HG02870 (cell line): ENCODE results near the gene PTDSS2.
"Not testable (repeated sequence)": the region's sequence is repeated elsewhere in the genome, so short reads cannot be mapped to it uniquely, and the experiment has no call there.

Source experiments
- ATAC-seq: cut with Tn5 transposase; IDR thresholded peaks from one replicate; pipeline ENCODE4 v1.9.1; 2021; ENCODE audit warnings: mild to moderate bottlenecking, moderate library complexity; ENCODE audit not compliant: unreplicated experiment

The PTDSS2 gene

DNA sequence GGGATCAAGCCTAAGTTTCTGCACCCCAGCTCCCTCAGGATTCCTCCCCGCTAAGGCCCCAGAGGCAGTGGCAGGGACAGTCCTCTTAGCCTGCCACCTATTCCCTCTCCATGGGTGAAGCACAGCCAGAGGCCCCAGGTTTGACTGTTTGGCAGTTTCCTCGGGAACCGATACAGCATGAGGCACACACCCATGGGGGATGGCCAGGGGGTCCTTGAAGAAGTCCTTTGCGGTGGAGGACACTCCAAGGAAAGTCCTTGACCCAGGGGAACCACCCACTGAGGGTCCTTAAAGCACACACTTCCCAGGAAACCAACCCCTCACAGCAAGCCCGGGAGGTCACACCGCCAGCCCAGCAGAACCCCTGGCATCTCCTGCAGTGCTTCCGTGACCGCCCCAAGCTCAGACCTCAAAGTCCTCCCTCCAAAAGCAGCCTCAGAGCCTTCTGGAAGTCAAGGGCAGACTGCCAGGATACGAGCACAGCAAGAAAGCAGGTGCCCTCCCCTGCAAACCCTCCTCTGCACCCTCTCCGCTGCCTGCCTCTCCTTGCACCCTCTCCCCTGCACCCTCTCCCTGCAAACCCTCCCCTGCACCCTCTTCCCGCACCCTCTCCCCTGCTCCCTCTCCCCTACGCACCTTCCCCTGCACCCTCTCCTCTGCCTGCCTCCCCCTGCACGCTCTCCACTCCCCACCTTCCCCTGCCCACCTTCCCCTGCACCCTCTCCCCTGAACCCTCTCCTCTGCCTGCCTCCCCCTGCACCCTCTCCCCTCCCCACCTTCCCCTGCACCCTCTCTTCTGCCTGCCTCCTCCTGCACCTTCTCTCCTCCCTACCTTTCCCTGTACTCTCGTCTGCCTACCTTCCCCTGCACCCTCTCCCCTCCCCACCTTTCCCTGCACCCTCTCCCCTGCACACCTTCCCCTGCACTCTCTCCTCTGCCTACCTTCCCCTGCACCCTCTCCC lies 36.7 kb upstream of the PTDSS2 start:
- ATAC-seq, result no peak

DNA sequence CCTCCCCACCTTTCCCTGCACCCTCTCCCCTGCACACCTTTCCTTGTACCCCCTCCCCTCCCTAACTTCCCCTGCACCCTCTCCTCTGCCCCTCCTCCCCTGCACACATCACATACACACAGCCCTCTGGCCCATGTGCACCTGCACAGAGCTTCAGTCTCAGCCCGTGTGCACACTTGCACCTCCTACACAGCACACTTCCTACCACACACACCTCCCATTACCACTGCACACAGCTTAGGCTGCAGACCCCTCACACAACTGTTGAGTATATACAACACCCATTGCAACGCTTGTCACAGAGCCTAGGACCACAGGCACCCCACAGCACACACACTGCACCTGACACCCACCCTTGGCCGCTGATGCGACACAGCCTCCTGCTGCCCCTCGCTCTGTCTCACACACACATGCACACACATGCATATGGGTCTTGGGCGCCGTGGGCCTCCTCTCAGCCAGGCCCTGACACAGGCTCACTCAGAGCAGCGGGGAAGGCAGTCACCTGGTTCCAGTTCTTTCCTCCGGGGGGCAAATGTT lies 35.7 kb upstream of the PTDSS2 start:
- no peak for ATAC-seq

DNA sequence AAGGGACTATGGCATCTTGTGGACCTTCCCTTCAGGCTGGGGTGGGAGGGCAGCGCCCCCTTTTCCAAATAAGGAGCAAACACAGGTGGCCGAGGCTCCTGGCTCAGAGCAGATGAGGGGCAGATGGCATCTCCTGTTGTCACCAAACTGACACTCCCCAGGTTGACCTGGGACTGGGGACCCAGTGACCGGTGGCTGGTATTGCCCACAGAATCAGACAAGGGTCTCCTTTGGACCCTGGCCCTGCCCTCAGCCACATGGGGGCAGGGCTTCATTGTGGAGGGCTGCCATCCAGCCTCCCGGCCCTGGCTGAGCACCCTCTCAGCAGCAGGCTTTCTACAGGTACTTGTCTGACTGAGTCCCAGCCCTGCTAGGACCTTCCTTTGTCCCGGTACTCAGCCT lies 34.4 kb upstream of the PTDSS2 start:
- no peak for ATAC-seq

DNA sequence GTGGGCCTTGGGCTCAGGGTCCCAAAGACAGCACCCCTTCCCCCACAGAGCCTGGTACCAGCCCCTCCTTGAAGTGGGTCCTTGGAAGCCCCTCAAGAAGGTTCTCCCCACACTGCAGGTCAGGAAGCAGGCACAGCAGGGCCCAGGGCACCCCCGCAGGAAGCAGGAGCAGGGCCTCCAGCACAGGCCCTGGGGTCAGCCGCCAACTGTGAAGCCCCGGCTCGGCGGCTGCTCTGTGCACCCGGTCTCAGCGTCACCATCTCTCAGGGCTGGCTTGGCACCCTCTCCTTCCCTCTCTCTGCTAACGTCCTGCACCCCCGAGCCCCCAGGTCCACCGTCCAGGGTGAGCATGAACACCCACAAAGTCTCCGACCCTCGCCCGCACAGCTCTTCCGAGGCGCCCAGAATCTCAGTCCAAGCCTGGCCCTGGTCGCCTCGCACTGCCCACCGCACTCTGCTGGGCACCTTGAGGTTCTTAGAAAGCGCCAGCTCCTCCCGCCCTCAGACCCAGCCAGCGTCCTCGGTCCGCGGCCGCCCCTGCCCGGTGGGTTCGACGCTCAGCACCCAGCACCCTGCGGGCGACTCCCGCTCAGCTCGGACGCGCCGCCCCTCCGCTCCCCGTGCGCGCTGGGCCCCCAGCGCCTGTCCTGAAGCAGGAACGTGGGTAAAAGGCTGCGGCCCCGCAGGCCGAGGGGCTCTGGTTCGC lies 33.9 kb upstream of the PTDSS2 start:
- no peak for ATAC-seq

DNA sequence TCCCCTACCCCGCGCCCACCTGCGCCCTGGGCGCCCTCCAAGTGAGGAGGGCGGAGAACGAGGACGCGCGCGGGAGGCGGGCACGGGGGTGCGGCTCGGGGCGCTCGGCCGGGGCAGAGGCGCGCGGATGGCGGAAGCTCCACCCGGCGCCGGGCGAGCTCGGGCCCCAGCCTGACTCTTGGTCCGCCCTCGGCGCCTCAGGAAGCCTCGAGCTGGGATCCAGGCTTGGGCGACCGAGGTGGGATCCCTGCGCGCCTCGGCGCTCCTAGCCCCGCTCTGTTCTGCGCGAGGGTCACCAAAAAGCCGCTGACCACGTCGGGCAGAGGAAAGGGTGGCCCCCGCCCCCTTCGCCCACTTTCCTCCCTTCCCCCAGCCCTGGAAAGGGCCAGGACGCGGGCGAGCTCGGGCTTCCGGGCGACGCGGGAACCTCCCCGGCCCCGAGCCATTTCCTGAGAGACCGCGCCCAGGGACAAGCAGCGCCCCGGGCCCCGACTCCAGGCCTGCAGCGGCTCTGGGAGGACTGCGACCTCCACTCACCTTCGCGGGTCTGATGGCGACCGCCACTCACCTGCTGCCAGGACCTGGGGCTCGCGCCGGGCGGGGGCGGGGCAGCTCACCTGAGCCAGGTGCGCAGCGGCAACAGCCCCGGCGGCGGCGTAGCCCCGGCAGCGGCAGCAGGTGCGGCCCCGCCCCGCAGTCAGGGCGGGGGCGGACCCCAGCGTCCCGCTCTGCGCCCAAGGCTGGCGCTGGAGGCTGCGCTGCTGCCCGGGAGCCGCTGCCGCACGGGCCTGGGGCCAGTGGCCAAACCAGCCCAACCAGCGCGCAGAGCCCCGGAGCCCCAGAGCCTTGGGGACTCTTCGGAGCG lies 33.1 kb upstream of the PTDSS2 start:
- no peak for ATAC-seq

DNA sequence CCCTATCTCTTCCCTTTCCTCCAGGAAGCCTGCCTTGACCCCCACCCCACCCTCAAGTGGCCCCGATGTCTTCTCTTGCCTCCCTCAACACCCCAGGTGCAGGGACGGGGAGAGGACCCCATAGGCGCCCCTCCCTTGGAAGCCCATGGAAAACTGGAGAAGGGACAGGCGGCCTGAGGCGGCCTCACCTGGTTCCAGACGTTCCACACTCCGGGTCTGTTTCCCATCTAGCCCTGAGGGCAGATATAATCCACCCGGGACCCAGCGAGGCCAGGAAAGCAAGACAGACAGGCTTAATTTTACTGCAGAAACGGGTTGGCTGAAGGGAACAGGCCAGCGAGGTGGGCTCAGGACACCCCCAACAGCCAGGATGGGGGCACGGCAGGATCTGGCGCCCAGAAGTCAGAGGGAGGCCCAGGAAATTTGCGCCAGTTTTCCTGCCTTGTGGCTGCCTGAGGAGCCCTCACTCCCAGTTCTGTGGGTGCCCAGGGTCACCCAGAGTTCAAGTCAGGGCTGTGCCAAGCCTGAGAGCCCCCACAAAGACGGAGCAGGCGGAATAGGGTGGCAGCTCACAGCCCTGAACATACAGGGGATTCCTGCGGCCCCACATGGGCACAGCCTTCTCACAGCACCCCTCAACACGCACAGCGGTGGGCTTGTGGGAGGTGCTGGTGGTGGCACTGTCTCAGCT lies 32.3 kb upstream of the PTDSS2 start:
- ATAC-seq, result no peak

DNA sequence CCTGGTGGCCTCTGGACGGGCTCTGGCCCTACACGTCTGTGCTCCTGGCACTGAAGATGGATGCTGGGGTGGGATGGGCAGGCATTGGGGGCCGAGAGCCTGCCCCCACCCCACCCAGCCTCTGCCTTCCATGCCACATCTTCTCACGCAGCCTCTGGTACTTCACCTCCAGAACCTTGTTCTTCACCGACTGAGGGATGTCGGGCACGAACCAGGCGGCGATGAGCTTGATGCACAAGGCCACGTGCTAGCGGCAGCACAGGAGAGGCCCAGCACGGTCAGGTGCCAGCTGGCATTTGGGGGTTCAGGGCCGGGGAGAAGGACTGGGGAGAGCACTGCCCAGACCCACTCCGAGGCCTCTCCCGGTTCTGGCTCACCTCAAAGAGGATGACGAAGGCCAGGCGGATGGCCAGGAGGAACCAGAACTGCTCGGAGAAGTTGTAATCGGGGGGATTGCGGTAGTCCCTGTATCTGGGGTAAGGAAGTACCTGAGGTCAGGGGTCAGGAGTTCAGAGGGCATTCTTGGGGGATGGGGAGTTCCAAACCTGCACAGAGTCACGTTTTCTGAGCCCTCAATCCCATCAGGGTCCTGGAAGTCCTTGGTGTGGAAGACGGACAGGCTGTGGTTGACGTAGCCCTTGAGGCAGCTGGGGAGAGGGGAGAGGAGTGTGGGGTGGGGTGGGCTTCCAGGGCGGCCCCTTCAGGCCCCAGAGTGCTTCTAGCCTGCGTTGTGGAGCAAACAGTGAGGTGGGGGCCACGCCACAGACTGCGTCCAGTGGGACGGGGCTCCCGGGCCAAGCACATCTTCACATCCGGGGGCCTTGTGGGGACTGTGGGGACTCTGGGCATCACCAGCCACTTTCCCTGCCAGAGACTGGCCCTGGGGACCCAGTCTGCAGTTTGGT lies 31.5 kb upstream of the PTDSS2 start:
- ATAC-seq, result no peak

DNA sequence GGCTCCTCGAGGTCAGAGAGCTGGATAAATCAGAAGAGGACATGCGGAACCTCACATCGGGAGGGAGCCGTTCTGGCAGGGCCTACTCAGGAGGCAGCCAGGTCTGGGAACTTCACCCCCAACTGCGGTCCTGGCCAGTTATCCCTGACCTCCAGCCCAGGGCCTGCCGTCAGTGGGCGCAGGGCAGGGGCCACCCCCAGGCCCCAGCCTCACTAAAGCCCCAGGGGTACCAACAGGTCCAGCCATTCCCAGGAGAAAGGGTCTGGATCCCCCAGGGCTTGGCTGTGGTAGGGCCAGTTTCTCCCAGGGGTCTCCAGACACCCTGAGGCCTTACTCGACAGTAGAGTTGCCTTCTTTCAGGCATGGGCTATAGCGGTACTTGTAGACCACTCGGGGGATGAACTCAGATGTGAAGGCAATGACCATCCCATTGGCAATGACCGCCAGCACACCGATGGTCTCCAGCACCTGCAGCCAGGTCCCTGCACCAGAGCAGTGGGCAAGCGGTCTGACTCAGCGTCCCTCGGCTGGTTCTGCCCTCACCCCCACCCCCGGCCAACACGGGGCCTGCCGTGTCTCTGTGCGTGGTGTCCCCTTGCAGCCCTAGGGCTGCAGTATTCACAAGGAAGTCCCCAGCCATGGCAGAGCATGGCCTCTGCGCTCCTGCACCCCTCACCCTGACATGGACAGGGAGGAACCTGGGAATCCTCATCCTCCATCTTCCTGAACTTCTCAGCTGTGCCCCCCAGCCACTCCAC lies 30.7 kb upstream of the PTDSS2 start:
- ATAC-seq, result no peak

DNA sequence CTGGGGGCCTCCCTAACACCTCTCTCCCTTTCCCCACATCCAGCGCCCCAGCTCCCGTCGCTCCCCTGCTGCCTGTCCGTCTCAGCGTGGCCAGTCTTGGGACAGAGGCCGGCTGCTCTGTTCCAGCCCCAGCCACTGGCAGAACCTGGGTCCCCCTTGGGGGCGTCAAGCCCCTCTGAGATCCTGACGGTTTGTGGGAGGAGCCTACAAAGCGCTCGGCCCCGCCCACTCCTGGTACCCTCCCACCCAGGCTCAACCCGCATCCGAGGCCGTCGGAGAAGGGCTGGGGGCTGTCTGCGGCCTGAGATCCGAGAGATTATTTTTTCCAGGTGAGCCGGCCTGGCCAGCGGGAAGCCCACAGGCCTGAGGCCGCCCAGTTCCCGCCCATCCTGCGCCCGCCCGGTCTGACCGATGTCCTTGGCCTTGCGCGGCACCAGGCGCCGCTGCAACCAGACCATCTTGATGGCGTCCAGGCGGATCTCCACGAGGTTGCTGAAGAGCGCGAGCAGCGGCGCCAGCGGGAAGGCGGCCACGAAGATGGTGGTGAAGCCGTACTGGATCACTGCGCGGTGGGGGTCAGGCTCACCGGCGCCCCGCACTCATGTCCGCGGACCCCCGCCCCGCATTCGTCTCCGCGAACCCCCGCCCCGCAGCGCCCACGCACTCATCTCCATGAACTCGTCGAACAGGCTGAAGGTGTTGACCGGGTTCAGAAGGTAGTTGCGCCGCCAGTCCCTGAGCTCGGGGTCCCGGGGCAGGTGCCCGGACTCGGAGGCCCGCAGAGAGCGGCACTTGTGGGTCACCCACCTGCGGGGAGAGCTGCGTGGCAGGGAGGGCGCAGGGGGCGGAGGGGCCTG lies 29.8 kb upstream of the PTDSS2 start:
- no peak for ATAC-seq

DNA sequence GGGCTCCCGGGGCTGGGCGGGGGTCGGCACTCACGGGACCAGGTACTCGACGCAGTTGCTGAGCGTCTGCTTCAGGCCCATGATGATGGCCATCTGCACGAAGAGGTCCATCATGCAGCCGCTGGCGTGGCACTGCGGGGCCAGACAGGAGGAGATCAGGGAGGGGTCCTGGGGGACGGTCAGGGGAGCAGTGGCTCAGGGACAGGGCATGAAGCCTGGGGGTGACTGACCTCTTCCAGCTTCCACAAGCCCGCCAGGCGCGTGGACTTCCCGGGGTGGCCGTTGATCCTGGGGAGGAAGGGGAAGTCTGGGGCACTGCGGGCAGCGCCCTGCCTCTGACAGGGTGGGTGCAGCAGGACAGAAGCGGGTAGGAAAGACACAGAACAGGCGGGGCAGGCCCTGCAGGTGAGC lies 29.2 kb upstream of the PTDSS2 start:
- ATAC-seq, result no peak

DNA sequence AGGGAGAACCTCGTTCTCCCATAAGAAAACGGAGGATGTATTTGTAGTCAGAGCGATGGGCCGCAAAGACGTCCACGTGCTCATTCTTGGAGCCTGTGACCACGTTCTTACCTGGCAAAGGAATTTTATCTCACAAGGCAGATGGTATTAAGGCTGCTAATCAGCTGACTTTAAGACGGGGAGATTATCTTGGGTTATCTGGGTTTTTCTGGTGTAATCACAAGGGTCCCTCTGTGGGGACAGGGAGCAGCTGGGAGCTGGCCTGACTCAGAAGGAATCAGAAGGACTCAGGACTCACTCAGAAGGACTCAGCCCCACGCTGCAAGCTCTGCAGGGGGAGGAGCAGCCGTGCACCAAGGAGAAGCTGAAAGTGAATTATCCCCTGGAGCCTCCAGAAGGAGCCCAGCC lies 27.8 kb upstream of the PTDSS2 start:
- no peak for ATAC-seq

DNA sequence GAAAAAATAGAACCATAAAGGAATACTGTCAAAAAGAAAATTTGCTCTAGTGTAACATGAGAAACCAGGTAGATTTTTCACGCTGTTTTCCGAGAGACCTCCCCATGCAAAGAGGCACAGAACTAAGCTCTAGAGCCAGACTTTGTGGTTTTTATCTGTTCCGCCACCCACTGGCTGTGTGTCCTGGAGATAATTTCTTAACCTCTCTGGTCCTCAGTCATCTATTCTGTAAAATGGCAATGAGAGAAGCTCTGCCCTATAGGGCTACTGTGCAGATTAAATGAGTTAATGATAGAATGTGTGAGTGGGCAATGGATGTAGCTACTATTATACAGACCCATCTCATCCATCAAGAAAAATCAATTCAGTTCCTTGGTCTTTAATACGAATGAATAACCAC lies 25.8 kb upstream of the PTDSS2 start:
- ATAC-seq, result no peak

DNA sequence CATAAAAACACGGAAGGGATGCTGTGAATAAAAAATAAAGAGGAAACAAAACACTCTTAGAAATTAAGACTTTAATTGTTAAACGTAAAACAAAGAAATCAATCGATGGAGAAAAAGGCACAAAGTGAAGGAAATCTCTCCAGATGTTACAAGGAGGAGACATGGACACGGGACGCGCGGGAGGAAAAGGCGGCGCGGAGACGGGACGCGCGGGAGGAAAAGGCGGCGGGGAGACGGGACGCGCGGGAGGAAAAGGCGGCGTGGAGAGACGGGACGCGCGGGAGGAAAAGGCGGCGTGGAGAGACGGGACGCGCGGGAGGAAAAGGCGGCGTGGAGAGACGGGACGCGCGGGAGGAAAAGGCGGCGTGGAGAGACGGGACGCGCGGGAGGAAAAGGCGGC lies 25.3 kb upstream of the PTDSS2 start:
- not testable (repeated sequence) for ATAC-seq

DNA sequence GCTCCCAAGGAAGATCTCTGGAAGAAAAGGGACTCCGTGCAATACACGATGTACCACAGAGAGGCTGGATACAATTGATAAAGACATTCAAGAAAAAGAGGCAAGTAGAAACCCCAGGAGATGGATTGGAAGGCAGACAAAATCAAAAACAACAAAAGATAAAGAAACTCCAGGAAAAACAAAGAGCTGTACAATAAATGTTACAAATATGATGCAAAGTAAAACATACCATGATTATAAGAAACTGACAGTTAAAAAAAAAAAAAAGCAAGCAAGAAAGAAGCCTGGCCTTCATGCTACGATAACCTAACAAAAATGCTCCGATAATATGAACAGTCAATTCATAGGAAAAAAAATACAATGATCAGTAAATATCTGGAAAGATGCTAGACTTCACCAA lies 24.8 kb upstream of the PTDSS2 start:
- ATAC-seq, result no peak

DNA sequence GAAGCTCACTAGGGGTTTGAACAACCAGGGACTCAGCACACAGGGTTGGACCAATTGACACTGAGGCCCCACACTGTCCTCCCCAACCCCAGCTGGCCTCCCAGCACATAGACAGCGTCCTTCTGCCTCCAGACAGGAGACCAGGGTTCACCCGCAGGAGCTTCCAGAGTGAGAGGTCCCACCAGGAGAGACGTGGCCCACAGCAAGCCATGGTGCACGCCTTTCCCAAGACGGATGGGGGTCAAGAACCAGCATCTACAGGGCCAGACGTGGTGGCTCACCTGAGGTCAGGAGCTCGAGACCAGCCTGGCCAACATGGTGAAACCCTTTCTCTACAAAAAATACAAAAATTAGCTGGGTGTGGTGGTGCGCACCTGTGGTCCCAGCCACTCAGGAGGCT lies 23.2 kb upstream of the PTDSS2 start:
- no peak for ATAC-seq

DNA sequence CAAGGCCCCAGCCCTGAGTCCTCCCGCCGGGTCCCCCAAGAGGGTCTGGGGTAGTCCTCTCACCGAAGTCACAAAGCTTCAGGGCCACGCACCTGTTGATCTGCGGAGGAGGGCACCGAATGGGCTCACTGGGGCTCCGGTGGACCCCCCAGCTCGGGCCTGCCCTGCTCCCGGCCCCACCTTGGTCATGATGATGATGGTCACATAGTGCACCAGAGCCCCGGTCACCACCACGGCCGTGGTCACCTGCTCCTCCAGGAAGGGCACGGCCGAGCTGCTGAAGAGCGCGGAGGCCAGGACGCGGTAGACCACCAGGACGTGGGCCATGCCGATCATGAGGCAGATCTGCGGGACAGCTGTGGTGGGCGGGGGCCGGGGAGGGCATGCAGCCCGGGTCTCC lies 21.8 kb upstream of the PTDSS2 start:
- ATAC-seq, result no peak

DNA sequence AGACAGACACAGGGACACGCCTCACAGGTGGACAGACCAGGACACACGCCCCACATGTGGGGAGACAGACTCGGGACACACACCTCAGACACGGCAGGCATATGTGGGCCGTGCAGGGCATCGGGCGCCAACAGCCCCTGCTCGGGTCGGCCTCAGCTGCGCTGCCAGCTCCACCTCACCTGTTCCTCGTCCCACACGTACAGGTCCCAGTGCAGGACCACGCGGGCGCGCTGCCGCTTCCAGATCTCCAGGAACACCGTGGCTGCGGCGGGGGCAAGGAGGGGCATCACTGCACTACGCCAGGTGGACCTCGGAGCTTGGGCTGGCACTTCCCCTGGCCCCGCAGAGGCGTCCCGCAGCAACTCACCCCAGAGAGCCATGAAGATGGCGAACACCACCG lies 20.7 kb upstream of the PTDSS2 start:
- ATAC-seq, result no peak
